ENCODE data around the gene PEPD. TPM values are rescaled to one million over a fixed set of nuclear protein-coding genes. Genes with fewer than 3 reads are reported as not detected.

The PEPD gene
- total and polyA plus RNA-seq, 2 experiments from 2014 or later = 141 to 175 TPM

- DNase-seq (ENCODE audit: low spot score) = no peak
- H3K4me2 ChIP-seq = no peak overlapping the region
- peaks cover 8% of the 10 kb centered on the region for H3K27me3 ChIP-seq
- no peak overlapping the region for H2AFZ ChIP-seq
- H3K4me3 ChIP-seq = no peak overlapping the region
- H3K9me3 ChIP-seq (ENCODE audit: low read depth) = no peaks in the 10 kb centered on the region
- no peaks in the 10 kb centered on the region for H3K36me3 ChIP-seq (replicated peaks; ENCODE audit: insufficient read depth, low read depth)
- no peak for TF ChIP-seq EZH2phosphoT487 (IDR thresholded peaks at IDR 0.05; ENCODE audit: low read depth, severe bottlenecking, unreplicated experiment)
- TF ChIP-seq EZH2 (IDR thresholded peaks at IDR 0.05; ENCODE audit: borderline replicate concordance) = no peak
- TF ChIP-seq CTCF (IDR thresholded peaks at IDR 0.05; ENCODE audit: poor library complexity) = no peak
- H3K79me2 ChIP-seq = no peaks in the 10 kb centered on the region
- no peaks in the 10 kb centered on the region for H3K4me1 ChIP-seq (ENCODE audit: insufficient read depth)
- no peaks in the 10 kb centered on the region for H3K9me2 ChIP-seq (replicated peaks; ENCODE audit: insufficient read depth)
- no peaks in the 10 kb centered on the region for H4K20me1 ChIP-seq (ENCODE audit: insufficient read depth, poor library complexity, severe bottlenecking)
- WGBS (ENCODE audit: low lambda C conversion rate, missing lambda C conversion rate) = 78% methylated on average over 2 of the region's 2 CpGs
- no peak overlapping the region for H3K27ac ChIP-seq
Measured at GRCh38 chr19:33528404-33528803, 6.8 kb upstream of the PEPD start.

GRCh38 chr19:33527125-33527524, 5.5 kb upstream of the PEPD start:
- Histone ChIP-seq H3K4me1 (ENCODE audit: insufficient read depth) (no peaks in the 10 kb centered on the region), H3K9me3 (ENCODE audit: low read depth) (no peaks in the 10 kb centered on the region), H3K4me2 (no peak overlapping the region), H4K20me1 (ENCODE audit: insufficient read depth, poor library complexity, severe bottlenecking) (no peaks in the 10 kb centered on the region), H3K4me3 (no peak overlapping the region), H2AFZ (no peak overlapping the region), H3K27ac (no peak overlapping the region), H3K27me3 (peaks cover 8% of the 10 kb centered on the region), H3K36me3 (replicated peaks; ENCODE audit: insufficient read depth, low read depth) (no peaks in the 10 kb centered on the region), H3K9me2 (replicated peaks; ENCODE audit: insufficient read depth) (no peaks in the 10 kb centered on the region), H3K79me2 (no peaks in the 10 kb centered on the region)
- no peak for DNase-seq (ENCODE audit: low spot score)
- TF ChIP-seq EZH2 (IDR thresholded peaks at IDR 0.05; ENCODE audit: borderline replicate concordance) (no peak), CTCF (IDR thresholded peaks at IDR 0.05; ENCODE audit: poor library complexity) (no peak), EZH2phosphoT487 (IDR thresholded peaks at IDR 0.05; ENCODE audit: low read depth, severe bottlenecking, unreplicated experiment) (no peak)
- 91% methylated on average over 2 of the region's 2 CpGs for WGBS (ENCODE audit: low lambda C conversion rate, missing lambda C conversion rate)

GRCh38 chr19:33524024-33524664, 2.6 kb upstream of the PEPD start:
- peaks cover 8% of the 10 kb centered on the region for H3K27me3 ChIP-seq
- H3K4me3 ChIP-seq = no peak overlapping the region
- H3K79me2 ChIP-seq = peaks cover 11% of the 10 kb centered on the region
- H3K9me2 ChIP-seq (replicated peaks; ENCODE audit: insufficient read depth) = no peaks in the 10 kb centered on the region
- no peaks in the 10 kb centered on the region for H3K9me3 ChIP-seq (ENCODE audit: low read depth)
- H2AFZ ChIP-seq = no peak overlapping the region
- H3K27ac ChIP-seq = no peak overlapping the region
- no peak for DNase-seq (ENCODE audit: low spot score)
- TF ChIP-seq CTCF (IDR thresholded peaks at IDR 0.05; ENCODE audit: poor library complexity) = no peak
- no peak for TF ChIP-seq EZH2phosphoT487 (IDR thresholded peaks at IDR 0.05; ENCODE audit: low read depth, severe bottlenecking, unreplicated experiment)
- TF ChIP-seq EZH2 (IDR thresholded peaks at IDR 0.05; ENCODE audit: borderline replicate concordance) = no peak
- no peaks in the 10 kb centered on the region for H4K20me1 ChIP-seq (ENCODE audit: insufficient read depth, poor library complexity, severe bottlenecking)
- H3K4me1 ChIP-seq (ENCODE audit: insufficient read depth) = peaks cover 9% of the 10 kb centered on the region
- H3K4me2 ChIP-seq = no peak overlapping the region
- H3K36me3 ChIP-seq (replicated peaks; ENCODE audit: insufficient read depth, low read depth) = no peaks in the 10 kb centered on the region
- WGBS (ENCODE audit: low lambda C conversion rate, missing lambda C conversion rate) = 79% methylated on average over 17 of the region's 17 CpGs

All from hepatocyte (in vitro differentiated cells).